Islet precursor cell (in vitro differentiated cells): ENCODE data around the gene SNED1.

Source experiments
- DNase-seq: peaks from one replicate; pipeline ENCODE4 v3.0.0-alpha.2; 2018

Gene SNED1

GRCh38 chr2:241007111-241007510, 8.7 kb downstream of the SNED1 start:
- no peak for DNase-seq

- DNase-seq = peak; percentile 40
These were observed 9.7 kb downstream of the SNED1 start for GRCh38 chr2:241007880-241008710.

GRCh38 chr2:241008711-241009121, 10.3 kb downstream of the SNED1 start:
- DNase-seq = peak; percentile 49

- DNase-seq = peak; percentile 47
These were observed 10.8 kb downstream of the SNED1 start for GRCh38 chr2:241009191-241009590.

GRCh38 chr2:241009601-241010530, 11.4 kb downstream of the SNED1 start:
- peak; percentile 86 for DNase-seq

- DNase-seq = no peak
These were observed 12.3 kb downstream of the SNED1 start for GRCh38 chr2:241010531-241011295.

- DNase-seq = peak; percentile 43
These were observed 12.8 kb downstream of the SNED1 start for GRCh38 chr2:241011296-241011600.

GRCh38 chr2:241011751-241012510, 13.5 kb downstream of the SNED1 start:
- DNase-seq = peak; percentile 33

- peak; percentile 41 for DNase-seq
These were observed 15.8 kb downstream of the SNED1 start for GRCh38 chr2:241014224-241014623.

GRCh38 chr2:241014764-241015163, 16.3 kb downstream of the SNED1 start:
- DNase-seq = peak; percentile 44

- DNase-seq = no peak
These were observed 17.0 kb downstream of the SNED1 start for GRCh38 chr2:241015439-241015838.

GRCh38 chr2:241017228-241017940, 19.0 kb downstream of the SNED1 start:
- DNase-seq = no peak

- no peak for DNase-seq
These were observed 19.9 kb downstream of the SNED1 start for GRCh38 chr2:241018051-241018891.

GRCh38 chr2:241019441-241020139, 21.2 kb downstream of the SNED1 start:
- no peak for DNase-seq

GRCh38 chr2:241020201-241020600, 21.8 kb downstream of the SNED1 start:
- no peak for DNase-seq

- no peak for DNase-seq
These were observed 22.3 kb downstream of the SNED1 start for GRCh38 chr2:241020629-241021190.

GRCh38 chr2:241025639-241026038, 27.2 kb downstream of the SNED1 start:
- no peak for DNase-seq

GRCh38 chr2:241029599-241030332, 31.3 kb downstream of the SNED1 start:
- DNase-seq = peak; percentile 39

- DNase-seq = peak; percentile 47
These were observed 31.9 kb downstream of the SNED1 start for GRCh38 chr2:241030333-241030680.
